ENCODE data around the gene TMEM266. TPM values are rescaled to one million over a fixed set of nuclear protein-coding genes. Genes with fewer than 3 reads are reported as not detected.

Gene TMEM266
- total RNA-seq, 1 experiment from 2014 or later, result 1.5 TPM

DNA sequence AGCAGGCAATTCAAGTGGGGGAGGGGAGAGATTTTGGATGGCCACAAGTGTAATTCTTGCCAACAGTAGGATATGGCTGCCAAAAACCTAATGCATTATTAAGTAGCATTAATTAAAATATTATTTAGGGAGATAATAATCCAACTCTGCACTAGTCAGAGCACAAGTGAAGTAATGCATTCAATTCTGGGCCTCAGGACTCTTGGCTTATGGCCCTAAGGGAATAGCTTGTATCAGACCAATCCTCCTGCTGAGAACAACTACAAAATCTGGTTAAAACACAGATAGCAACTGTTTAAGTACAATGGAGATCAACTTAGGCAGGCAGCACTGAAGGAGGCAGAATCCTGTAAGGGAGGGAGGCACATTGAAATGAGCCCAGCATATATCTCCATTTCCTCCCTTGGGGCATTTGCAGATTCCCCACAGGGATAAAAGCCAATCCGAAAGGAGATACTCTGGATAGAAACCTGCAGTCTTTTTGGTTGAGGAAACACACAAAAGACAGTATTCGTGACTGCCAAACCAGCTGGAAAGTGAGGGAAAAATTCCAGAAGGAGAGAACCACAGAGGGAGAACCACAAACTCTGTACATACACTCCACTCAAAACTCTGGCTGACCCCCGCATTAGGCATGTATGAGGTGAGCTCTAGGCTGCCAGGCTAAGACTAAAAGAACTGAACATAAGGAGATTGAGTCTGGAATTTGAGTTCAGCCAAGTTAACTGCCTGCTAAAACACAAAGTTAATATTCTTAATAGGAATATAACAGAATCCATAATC lies 194.1 kb downstream of the TMEM266 start:
- no peak for DNase-seq (ENCODE audit: low spot score)
- in situ Hi-C loops (cut with HindIII; ENCODE audit: low sequenced_read_pairs), result no loop called here

Other genes with a start within 250 kb of the TMEM266 start
- gene UBE2Q2, start 216.5 kb upstream of the TMEM266 start, total RNA-seq (2014; rRNA removed; shearing (Covaris generic)), result 28.6 and 35.9 TPM in 2 replicates
- 84.9 and 111 TPM in 2 replicates for gene FBXO22, start 156.1 kb upstream of the TMEM266 start, total RNA-seq (2014; rRNA removed; shearing (Covaris generic))
- not detected in 2 replicates for gene NRG4, start 47.6 kb upstream of the TMEM266 start, total RNA-seq (2014; rRNA removed; shearing (Covaris generic))